SK-N-MC (cell line): Measurements from ENCODE around the gene SEMA4G.
"Not testable (repeated sequence)": the region's sequence is repeated elsewhere in the genome, so short reads cannot be mapped to it uniquely, and the experiment has no call there.

Experiments
- EZH2 ChIP-seq: fragments of 200-600 bp; sonication (generic); IDR thresholded peaks from one replicate; pipeline ENCODE4 v1.6.1; 2017; ENCODE audit warnings: antibody characterized with exemption
- FOXP2 ChIP-seq: optimal IDR thresholded peaks from 2 replicates; pipeline ENCODE3; 2011; ENCODE audit warnings: mild to moderate bottlenecking, moderate library complexity; ENCODE audit not compliant: insufficient read depth; ENCODE audit errors: extremely low read length, control extremely low read depth
- POLR2AphosphoS5 ChIP-seq: IDR thresholded peaks from 2 replicates; pipeline ENCODE4 v1.6.1; 2012; ENCODE audit warnings: mild to moderate bottlenecking, low read depth, low read length, borderline replicate concordance

GRCh38 chr10:100975397-100975796 is 6.1 kb downstream of the SEMA4G start:
- not testable (repeated sequence) for TF ChIP-seq POLR2AphosphoS5, EZH2, FOXP2
